Measurements from ENCODE around the gene DBR1.

DNA sequence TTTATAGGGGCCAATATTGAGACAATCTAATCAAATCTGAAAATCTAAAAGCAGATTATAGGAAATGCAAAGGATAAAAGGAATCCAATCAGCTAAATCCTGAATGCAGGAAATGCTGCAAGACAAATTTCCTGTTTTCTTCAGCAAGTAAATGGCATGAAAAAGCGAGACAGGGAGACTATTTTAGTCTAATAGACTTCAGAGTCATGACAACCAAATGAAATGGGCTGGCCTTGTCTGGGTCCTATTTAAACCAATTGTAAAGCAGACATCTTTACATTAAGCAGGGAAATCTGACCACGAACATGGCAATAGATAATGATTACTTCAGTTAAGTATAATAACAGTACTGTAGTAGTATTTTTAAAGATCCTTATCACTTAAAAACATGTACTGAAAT lies 2.1 kb downstream of the DBR1 start:
- TF ChIP-seq, protein P1, sequence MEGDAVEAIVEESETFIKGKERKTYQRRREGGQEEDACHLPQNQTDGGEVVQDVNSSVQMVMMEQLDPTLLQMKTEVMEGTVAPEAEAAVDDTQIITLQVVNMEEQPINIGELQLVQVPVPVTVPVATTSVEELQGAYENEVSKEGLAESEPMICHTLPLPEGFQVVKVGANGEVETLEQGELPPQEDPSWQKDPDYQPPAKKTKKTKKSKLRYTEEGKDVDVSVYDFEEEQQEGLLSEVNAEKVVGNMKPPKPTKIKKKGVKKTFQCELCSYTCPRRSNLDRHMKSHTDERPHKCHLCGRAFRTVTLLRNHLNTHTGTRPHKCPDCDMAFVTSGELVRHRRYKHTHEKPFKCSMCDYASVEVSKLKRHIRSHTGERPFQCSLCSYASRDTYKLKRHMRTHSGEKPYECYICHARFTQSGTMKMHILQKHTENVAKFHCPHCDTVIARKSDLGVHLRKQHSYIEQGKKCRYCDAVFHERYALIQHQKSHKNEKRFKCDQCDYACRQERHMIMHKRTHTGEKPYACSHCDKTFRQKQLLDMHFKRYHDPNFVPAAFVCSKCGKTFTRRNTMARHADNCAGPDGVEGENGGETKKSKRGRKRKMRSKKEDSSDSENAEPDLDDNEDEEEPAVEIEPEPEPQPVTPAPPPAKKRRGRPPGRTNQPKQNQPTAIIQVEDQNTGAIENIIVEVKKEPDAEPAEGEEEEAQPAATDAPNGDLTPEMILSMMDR (conservative IDR thresholded peaks at IDR 0.05; ENCODE audit: low read depth, low read length), result no peak
- TF ChIP-seq EZH2 (IDR thresholded peaks at IDR 0.05; ENCODE audit: borderline replicate concordance, low read depth, low read length, poor library complexity, severe bottlenecking), result no peak
